Measurements from ENCODE around the gene SYT15. TPM values are rescaled to one million over a fixed set of nuclear protein-coding genes. Genes with fewer than 3 reads are reported as not detected.
"Not testable (repeated sequence)": the region's sequence is repeated elsewhere in the genome, so short reads cannot be mapped to it uniquely, and the experiment has no call there.

The SYT15 gene
- total and polyA plus RNA-seq, 3 donors from 2014 or later: 1.7 to 3.6 (median 2.1) TPM

DNA sequence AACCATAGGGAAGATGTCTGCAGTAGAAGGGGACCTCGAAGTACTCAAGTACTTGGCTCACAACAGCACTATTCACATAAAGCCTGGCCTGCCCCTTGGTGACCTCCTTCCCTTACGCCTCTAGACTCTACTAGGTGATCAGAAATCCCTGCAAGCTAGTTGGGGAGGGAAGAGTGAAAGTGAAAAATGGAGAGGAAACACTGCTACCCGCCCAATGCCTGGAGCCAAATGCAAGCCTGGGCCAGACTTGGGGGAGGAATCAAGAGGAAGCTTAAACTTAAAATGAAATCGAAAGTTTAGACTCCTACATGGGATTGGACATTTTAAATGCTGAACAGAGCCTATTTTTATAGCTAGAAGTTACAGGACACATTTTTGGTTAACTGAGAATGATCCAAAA lies 17.6 kb downstream of the SYT15 start:
- intact Hi-C loops (cut with DNase I; ENCODE audit: low total_unique reads); DNase-seq; H3K4me1 ChIP-seq; H3K27me3 ChIP-seq; H3K36me3 ChIP-seq (ENCODE audit: low read depth, missing control alignments); H3K27ac ChIP-seq; H3K4me3 ChIP-seq; H3K9me3 ChIP-seq: not testable (repeated sequence)
- WGBS, 2 donors: 57% methylated on average over 1 of the region's 4 CpGs; no CpG with 5 or more reads in 1 of the 2 donors

DNA sequence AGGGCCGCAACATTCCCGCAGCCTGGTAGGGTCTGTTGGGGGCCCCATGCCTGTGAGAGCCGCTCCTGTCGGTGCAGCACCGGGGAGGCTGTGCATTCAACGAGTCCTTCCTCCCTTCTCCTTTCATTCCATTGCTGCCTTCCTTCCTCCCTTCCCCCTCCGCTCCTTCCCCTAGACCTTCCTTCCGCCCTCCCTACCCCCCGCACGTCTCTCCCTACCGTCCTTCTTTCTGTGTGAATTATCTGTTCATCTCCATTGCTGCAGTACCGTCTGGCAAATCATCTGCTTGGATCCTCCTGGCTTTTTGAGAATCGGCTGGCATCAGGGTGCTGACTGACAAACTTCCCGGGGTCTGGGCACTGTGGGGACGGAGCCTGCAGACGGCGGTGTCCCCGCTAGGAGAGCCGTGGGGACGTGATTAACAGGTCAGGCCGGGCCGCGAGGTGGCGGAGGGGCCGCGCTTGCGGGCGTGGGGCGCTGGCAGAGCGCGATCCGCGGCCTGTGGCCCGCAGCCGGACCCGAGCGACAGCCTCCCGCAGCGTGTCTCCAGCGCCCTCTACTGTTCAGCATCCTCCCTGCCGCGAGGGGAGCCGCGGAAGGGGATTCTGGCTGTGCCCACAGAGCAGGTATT lies 18.8 kb downstream of the SYT15 start:
- H3K27me3 ChIP-seq; H3K36me3 ChIP-seq (ENCODE audit: low read depth, missing control alignments); H3K4me1 ChIP-seq; H3K27ac ChIP-seq; H3K9me3 ChIP-seq; intact Hi-C loops (cut with DNase I; ENCODE audit: low total_unique reads): not testable (repeated sequence)
- H3K4me3 ChIP-seq: peak overlapping the region; percentile 45 to 61
- WGBS, 2 donors: 0% methylated on average over 2 to 11 of the region's 44 CpGs
- peak; percentile 24 for DNase-seq

DNA sequence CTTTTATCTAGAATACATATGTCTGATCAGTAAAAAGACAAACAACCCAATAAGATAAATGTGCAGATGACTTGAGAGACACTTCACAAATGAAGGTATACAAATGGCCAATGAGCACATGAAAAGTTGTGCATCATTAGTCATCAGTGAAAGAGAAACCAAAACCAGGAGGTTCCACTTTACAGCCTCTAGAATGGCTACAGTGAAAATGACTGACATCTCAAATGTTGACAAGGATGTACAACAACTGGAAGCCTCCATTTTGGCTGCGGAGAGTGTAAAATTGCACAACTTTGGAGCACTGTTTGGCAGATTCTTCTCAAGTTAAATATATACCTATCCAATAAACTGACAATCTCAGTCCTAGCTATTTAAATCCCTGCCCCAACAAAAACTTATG lies 21.6 kb downstream of the SYT15 start:
- 57 to 83% methylated on average over 1 of the region's 1 CpG for WGBS, 2 donors
- intact Hi-C loops (cut with DNase I; ENCODE audit: low total_unique reads): not testable (repeated sequence)

GRCh38 chr10:46615540-46615939 lies 36.6 kb downstream of the SYT15 start:
- H3K4me1 ChIP-seq; intact Hi-C loops (cut with DNase I; ENCODE audit: low total_unique reads); H3K27me3 ChIP-seq; DNase-seq; H3K27ac ChIP-seq; H3K9me3 ChIP-seq; H3K4me3 ChIP-seq; H3K36me3 ChIP-seq (ENCODE audit: low read depth, missing control alignments): not testable (repeated sequence)
- no CpG with 5 or more reads among the region's 6 CpGs for WGBS, 2 donors

More for the DNA sequence above, 21.6 kb downstream of the SYT15 start:
- H3K36me3 ChIP-seq (ENCODE audit: low read depth, missing control alignments); H3K27me3 ChIP-seq; H3K4me3 ChIP-seq; DNase-seq; H3K27ac ChIP-seq; H3K4me1 ChIP-seq; H3K9me3 ChIP-seq: not testable (repeated sequence)

DNA sequence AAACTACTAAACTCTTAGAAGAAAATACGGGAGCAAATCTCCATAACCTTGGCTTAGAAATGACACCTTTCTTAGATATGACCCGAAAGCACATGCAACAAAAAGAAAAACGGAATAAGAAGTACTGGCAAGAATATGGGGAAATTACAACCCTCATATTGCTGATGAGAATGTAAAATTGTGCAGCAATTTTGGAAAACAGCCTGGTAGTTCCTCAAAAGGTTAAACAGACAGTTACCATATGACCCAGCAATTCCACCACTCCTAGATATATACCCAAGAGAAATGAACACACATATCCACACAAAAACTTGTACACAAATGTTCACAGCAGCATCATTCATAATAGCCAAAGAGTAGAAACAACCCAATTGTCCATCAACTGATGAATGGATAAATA lies 37.3 kb downstream of the SYT15 start:
- no CpG with 5 or more reads among the region's 3 CpGs for WGBS, 2 donors
- H3K27ac ChIP-seq; H3K4me1 ChIP-seq; intact Hi-C loops (cut with DNase I; ENCODE audit: low total_unique reads); H3K4me3 ChIP-seq; H3K9me3 ChIP-seq; H3K27me3 ChIP-seq; DNase-seq; H3K36me3 ChIP-seq (ENCODE audit: low read depth, missing control alignments): not testable (repeated sequence)

DNA sequence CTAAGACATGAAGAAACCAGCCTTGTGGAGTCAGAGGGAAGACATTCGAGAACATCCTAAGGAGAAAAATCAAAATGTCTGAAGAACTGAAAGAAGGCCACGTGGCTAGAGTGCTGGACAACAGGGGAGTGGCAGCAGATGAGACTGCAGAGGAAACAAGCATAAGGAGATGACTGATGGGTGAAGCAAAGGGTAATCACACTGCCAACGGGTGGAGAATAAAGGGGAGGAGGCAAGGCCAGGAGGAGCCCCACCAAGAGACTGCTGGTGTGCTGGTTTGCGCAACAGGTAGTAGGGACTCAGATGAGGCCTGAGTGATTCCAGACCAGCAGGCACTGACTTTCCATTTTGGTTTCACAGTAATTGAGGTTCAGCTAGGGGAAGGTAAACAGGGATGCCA lies 38.2 kb downstream of the SYT15 start:
- H3K27me3 ChIP-seq; H3K9me3 ChIP-seq; H3K4me1 ChIP-seq; DNase-seq; H3K4me3 ChIP-seq; H3K36me3 ChIP-seq (ENCODE audit: low read depth, missing control alignments); intact Hi-C loops (cut with DNase I; ENCODE audit: low total_unique reads); H3K27ac ChIP-seq: not testable (repeated sequence)
- 73 to 82% methylated on average over 3 of the region's 4 CpGs for WGBS, 2 donors

DNA sequence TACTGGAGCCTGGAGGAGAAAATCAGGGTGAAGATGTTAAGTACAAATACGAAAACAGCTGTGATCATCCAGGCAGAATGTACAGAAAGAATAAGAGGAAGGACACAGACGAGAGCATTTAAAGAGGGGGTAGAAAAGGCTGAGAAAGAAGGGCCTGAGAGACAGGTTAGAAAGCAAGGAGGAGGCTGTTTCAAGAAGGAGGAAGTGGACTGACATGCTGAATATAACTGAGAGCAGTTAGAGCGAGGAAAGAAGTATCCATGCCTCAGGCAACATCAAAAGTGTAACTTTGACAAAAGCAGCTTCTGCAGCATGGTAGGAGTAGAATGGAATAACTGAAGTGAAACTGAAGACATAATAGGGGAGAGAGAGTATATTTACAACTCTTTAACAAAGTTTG lies 39.0 kb downstream of the SYT15 start:
- DNase-seq; intact Hi-C loops (cut with DNase I; ENCODE audit: low total_unique reads): not testable (repeated sequence)
- WGBS, 2 donors: 78 to 86% methylated on average over 3 of the region's 3 CpGs

DNA sequence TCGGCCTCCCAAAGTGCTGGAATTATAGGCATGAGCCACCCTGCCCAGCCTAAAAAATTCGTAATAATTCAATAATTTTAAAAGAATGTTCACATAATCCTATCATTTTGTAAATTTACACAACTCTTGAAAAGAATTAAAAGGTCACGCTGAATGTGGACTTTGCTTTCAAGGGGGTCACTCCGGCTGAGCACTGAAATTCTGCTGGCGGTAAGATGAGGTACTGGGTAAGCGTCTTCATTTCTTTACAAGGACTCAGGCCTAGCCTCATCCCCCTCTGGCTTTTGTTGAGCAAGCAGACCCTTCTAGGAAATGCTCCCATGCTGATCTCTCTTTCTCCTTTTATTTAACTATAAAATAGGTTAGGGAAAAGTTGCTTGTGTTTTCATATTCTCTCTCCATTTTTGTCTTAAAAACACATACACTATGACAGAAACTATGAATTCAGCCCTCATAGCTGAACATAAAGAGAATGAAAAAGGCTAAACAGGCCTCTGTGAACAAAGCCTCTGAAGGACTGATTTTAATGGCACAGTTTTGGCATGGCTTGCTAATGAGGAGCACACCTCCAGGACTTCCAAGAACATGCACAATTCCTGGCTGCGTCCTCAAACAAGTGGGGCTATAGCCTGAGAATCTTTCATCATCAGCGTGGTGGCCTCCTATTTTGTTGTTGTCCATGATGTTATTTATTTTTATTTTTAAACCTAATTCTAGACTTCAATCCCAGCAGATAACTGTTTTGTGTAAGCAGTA lies 45.1 kb downstream of the SYT15 start:
- H3K27me3 ChIP-seq; H3K9me3 ChIP-seq; intact Hi-C loops (cut with DNase I; ENCODE audit: low total_unique reads): not testable (repeated sequence)

More for the DNA sequence above, 39.0 kb downstream of the SYT15 start:
- not testable (repeated sequence) for H3K4me3 ChIP-seq; H3K27ac ChIP-seq; H3K4me1 ChIP-seq; H3K9me3 ChIP-seq; H3K27me3 ChIP-seq; H3K36me3 ChIP-seq (ENCODE audit: low read depth, missing control alignments)

DNA sequence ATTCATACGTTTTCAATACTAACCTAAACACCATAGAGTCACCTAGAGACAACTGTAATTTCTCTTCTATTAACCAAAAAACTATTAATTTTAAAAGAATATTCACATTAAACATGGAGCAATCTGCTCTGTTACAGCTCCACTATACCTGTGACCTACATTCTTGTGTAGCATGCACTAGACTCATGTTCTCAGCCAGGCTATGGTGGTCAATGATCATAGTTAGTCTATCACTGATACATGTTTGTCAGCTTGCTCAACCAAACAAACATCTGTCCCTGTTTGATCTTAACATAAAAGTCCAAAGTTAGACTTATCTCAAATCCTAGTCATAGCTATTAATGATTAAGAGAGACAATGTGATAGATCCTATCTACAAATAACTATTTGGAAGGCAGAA lies 50.9 kb downstream of the SYT15 start:
- H3K36me3 ChIP-seq (ENCODE audit: low read depth, missing control alignments); H3K9me3 ChIP-seq; intact Hi-C loops (cut with DNase I; ENCODE audit: low total_unique reads); DNase-seq; H3K4me1 ChIP-seq; H3K4me3 ChIP-seq; H3K27ac ChIP-seq; H3K27me3 ChIP-seq: not testable (repeated sequence)
- whole genome bisulfite sequencing, 2 donors: no CpG with 5 or more reads among the region's 1 CpG

More for the DNA sequence above, 45.1 kb downstream of the SYT15 start:
- H3K27ac ChIP-seq; DNase-seq; H3K36me3 ChIP-seq (ENCODE audit: low read depth, missing control alignments); H3K4me3 ChIP-seq; H3K4me1 ChIP-seq: not testable (repeated sequence)
- 96% methylated on average over 6 of the region's 8 CpGs; no CpG with 5 or more reads in 1 of the 2 donors for WGBS, 2 donors

- H3K27ac ChIP-seq; DNase-seq; H3K9me3 ChIP-seq; intact Hi-C loops (cut with DNase I; ENCODE audit: low total_unique reads); H3K4me3 ChIP-seq; H3K27me3 ChIP-seq; H3K36me3 ChIP-seq (ENCODE audit: low read depth, missing control alignments); H3K4me1 ChIP-seq: not testable (repeated sequence)
- no CpG with 5 or more reads among the region's 3 CpGs for WGBS, 2 donors
Observed at GRCh38 chr10:46630816-46631215, 51.9 kb downstream of the SYT15 start.

- DNase-seq; H3K27ac ChIP-seq; H3K9me3 ChIP-seq; intact Hi-C loops (cut with DNase I; ENCODE audit: low total_unique reads); H3K4me3 ChIP-seq; H3K4me1 ChIP-seq; H3K27me3 ChIP-seq; H3K36me3 ChIP-seq (ENCODE audit: low read depth, missing control alignments): not testable (repeated sequence)
- WGBS, 2 donors: no CpG with 5 or more reads among the region's 3 CpGs
Observed at GRCh38 chr10:46631683-46632082, 52.8 kb downstream of the SYT15 start.

DNA sequence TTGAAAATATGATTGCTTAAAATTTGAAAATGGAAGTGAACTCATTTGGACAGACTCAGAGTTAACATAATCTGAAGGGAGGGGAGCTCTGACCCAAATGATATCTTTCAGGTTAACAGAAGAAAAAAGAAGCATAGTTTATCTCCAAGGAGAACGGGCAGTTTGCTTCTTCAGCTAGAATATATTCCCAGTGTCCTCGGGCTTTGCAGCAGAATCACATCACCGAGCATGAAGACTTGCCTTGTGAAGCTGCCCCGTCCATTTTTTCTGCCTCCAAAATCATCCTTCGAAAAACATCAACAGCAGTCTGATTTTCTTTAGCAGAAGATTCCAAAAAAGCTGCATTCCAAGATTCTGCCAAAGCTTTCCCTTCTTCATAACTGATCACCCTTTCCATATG lies 55.8 kb downstream of the SYT15 start:
- H3K9me3 ChIP-seq; H3K27me3 ChIP-seq; H3K27ac ChIP-seq; H3K4me1 ChIP-seq; DNase-seq; intact Hi-C loops (cut with DNase I; ENCODE audit: low total_unique reads); H3K36me3 ChIP-seq (ENCODE audit: low read depth, missing control alignments); H3K4me3 ChIP-seq: not testable (repeated sequence)
- WGBS, 2 donors: 12 to 43% methylated on average over 4 to 5 of the region's 5 CpGs

Measured in testis (tissue), 3 donors.